HG02938 (cell line): ENCODE results near the gene RHOT2.
"Not testable (repeated sequence)": the region's sequence is repeated elsewhere in the genome, so short reads cannot be mapped to it uniquely, and the experiment has no call there.

Source experiments
- ATAC-seq: cut with Tn5 transposase; IDR thresholded peaks from one replicate; pipeline ENCODE4 v1.9.1; 2021; ENCODE audit warnings: mild to moderate bottlenecking, moderate library complexity; ENCODE audit not compliant: unreplicated experiment

Gene RHOT2

DNA sequence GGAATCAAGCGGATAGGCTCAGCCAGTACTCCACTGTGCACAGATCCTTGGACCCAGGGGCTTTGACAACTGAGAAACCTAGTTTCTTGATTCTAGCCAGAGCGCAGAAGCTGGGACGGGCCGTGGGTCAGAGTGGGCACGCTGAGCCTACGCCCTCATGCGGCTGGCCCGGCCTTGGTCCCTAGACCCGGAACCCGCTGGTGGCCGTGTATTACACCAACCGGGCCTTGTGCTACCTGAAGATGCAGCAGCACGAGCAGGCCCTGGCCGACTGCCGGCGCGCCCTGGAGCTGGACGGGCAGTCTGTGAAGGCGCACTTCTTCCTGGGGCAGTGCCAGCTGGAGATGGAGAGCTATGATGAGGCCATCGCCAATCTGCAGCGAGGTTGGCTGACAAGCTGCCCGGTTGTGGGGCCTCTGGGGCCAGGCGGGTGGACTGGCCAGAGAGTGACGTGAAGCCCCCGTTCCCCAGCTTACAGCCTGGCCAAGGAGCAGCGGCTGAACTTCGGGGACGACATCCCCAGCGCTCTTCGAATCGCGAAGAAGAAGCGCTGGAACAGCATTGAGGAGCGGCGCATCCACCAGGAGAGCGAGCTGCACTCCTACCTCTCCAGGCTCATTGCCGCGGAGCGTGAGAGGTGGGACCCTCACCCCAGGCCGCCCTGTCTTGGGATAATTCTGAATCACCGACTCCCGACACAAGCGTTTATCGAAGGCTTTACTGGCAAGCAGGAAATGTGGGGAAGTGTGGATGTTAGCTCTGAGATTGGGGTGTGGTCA lies 13.2 kb downstream of the RHOT2 start:
- no peak for ATAC-seq

DNA sequence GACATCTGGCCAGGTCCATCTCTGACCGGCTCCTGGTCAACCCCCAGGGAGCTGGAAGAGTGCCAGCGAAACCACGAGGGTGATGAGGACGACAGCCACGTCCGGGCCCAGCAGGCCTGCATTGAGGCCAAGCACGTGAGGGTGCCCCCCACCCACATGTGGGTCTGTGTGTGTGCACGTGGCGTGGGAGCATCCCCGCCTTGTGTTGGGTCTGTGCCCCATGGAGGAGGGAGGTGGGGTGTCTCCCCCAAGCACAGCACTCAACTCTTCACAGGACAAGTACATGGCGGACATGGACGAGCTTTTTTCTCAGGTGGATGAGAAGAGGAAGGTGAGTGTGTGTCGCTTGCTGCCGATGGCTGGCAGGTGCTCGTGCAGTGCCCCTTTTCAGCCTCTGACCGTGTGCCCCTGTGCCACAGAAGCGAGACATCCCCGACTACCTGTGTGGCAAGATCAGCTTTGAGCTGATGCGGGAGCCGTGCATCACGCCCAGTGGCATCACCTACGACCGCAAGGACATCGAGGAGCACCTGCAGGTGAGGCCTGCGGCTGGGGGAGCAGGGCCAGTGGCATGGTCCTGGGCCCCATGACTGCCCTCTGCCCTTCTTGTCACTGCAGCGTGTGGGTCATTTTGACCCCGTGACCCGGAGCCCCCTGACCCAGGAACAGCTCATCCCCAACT lies 14.0 kb downstream of the RHOT2 start:
- no peak for ATAC-seq

- no peak for ATAC-seq
Measured at GRCh38 chr16:682493-683395, 14.8 kb downstream of the RHOT2 start.

GRCh38 chr16:683396-684070 lies 15.6 kb downstream of the RHOT2 start:
- peak; percentile 6 for ATAC-seq

- ATAC-seq, result peak; percentile 54
Measured at GRCh38 chr16:684071-684794, 16.3 kb downstream of the RHOT2 start, which contains the start of gene JMJD8. Gene JMJD8 (minus strand): TSS chr16:684334. CDS start chr16:684319, 15 bp downstream.

DNA sequence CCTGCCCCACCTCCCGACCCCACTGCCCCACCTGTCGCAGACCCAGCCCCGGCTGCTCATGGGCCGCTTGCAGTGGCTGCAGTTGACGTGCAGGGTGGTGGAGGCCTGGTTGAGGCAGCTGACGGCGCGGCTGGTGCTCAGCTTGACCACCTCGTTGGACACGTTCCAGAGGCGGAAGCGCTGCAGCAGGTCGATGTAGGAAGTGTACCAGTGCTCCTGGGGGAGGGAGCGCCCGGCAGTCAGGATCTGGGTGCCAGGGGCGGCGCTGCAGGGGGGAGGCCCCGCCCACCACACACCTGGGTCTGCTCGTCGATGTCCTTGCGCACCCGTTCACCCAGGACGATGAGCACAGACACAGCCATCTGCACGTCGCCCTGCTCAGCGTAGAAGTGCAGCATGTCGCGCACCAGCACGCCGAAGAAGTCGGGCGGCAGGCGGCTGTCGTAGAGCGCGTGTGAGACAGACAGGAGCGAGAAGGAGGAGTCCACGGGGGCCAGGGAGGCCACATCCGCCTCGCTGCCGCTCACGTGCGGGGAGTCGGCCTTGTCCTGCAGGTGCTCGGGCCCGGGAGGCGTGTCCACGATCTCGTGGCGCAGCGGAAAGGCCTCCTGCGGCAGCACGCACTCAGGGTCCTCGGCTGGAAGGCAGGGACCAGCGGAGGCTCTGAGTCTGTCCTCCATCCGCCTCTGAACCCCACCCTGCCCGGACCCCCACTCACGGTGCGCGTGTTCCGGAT lies 17.2 kb downstream of the RHOT2 start:
- no peak for ATAC-seq

GRCh38 chr16:685967-686366 lies 18.0 kb downstream of the RHOT2 start:
- ATAC-seq, result no peak

DNA sequence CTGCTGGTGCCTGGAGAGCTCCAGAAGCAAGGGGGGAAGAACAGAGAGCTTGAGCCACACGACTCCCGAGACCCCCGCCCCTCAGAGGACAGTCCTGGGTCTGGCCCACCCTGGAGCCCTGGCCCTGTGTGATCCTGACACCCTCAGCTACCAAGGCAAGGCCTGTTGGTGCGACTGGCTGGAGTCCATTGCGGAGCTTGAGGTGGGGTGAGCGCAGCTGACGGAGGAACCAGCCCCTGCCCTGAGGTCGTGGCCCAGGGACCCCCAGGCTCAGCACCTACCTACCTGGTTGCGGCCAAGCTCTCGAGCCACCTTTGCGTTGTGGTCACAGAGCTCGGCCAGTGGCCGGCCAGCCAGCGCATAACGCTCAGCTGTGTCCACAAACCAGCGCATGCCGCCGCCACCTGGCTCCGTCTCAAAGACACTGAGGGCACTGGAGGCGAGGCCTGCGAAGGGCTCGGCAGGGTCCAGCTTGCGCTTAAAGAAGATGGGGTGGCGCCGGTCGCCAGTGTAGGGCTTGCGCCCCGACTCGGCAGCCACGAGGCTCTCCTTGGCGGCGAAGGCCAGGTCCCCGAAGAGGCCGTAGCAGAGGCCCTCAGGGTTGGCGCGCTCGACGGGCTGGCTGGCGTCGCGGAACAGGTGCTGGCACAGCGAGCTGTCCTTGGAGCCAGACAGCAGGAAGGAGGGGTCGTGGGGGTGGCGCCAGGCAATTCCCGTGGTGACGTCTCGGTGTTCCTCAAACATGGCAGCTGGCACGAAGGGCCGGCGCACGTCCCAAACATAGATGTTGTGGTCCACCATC lies 18.7 kb downstream of the RHOT2 start:
- no peak for ATAC-seq

DNA sequence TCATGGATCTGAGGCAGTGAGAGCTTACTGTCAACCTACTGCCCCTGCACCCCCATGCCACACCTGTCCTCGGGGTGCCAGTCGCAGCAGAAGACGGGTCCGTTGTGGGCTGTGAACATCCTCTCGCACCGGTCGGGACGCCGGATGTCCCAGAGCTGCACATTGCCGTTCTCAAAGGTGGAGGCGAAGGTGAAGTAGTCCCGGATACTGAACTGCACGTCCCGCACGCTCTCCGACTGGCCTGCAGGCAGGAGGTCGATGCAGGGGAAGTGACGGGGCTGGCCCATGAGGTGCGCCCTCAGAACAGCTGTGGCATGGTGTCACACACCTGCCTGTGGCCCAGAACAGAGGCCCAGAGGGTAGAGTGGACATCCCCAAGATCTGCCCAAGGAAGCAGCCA lies 19.6 kb downstream of the RHOT2 start:
- no peak for ATAC-seq

- no peak for ATAC-seq
Measured at GRCh38 chr16:689175-689897, 21.4 kb downstream of the RHOT2 start.

GRCh38 chr16:691242-691641 lies 23.3 kb downstream of the RHOT2 start:
- ATAC-seq, result not testable (repeated sequence)

GRCh38 chr16:692356-693108 lies 24.6 kb downstream of the RHOT2 start:
- ATAC-seq, result no peak

DNA sequence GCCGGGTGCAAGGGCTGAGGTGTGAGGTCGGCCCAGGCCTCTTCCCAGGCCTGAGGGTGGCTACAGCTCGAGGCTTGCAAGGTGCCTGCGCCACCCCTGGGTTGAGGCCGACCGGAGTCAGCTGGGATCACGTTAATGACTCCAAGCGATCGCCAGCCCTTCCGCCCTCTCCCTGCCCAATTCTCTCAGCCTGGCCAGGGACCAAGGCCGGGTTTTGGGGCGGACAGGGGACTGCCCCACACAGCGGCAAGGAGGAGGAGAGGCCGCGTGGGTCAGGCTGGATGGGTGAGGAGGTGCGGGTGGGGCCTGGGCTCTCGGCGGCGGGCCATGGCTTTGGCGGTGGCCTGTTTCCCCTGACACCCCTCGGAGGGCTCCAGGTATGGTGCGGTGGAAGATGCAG lies 25.4 kb downstream of the RHOT2 start:
- no peak for ATAC-seq

DNA sequence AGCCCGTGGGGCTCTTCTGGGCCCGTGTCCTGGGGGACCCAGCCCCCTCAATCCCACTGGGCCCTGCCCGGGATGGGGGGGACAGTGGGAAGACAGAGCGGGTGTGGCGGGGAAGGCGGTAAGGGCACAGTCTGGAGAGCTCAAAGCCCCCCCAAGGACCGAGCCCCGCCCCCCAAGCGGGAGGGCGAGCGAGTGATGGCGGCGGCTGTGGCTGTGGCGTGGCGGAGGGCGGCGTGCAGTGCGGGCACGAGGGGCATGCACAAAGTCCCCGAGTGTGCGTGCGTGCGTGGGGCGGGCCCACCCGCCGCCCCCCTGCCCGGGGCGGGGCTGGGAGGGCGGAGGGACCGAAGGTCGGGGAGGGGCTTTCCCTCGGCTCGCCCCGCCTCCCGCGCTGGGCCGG lies 25.8 kb downstream of the RHOT2 start:
- no peak for ATAC-seq

GRCh38 chr16:694187-694862 lies 26.4 kb downstream of the RHOT2 start:
- no peak for ATAC-seq

GRCh38 chr16:694863-695354 lies 27.0 kb downstream of the RHOT2 start:
- no peak for ATAC-seq
